Stomach (tissue), 9 donors: ENCODE results near the gene PLEKHB2. TPM values are rescaled to one million over a fixed set of nuclear protein-coding genes. Genes with fewer than 3 reads are reported as not detected.
"Not testable (repeated sequence)": the region's sequence is repeated elsewhere in the genome, so short reads cannot be mapped to it uniquely, and the experiment has no call there.

Experiments used
- DNase-seq, 2 donors: peaks; one replicate each; pipeline versions ENCODE4 v3.0.0 to v3.0.0-alpha.2; 2013 to 2019
- H3K27ac ChIP-seq, 5 donors: fragments of 200-600 bp in 4 of 5; sonication (generic) in 4 of 5; one replicate each; pipeline ENCODE4 v1.5.1; 2013 to 2019; ENCODE audit warnings: mild to moderate bottlenecking in 1 of 5, moderate library complexity in 1 of 5
- H3K27me3 ChIP-seq, 3 donors: fragments of 200-600 bp; sonication (generic); one replicate each; pipeline ENCODE4 v1.5.1; 2017 to 2019; ENCODE audit warnings: mixed run types in 1 of 3
- H3K36me3 ChIP-seq, 4 donors: fragments of 200-600 bp; sonication (generic); 1 replicate in 3 of 4; 2 replicates in 1 of 4; pipeline ENCODE4 v1.5.1; 2016 to 2019
- H3K4me1 ChIP-seq, 4 donors: fragments of 200-600 bp; sonication (generic); one replicate each; pipeline ENCODE4 v1.5.1; 2016 to 2019
- H3K4me3 ChIP-seq, 4 donors: fragments of 200-600 bp; sonication (generic) in 3 of 4; one replicate each; pipeline ENCODE4 v1.5.1; 2016 to 2019; ENCODE audit warnings: mild to moderate bottlenecking in 1 of 4
- H3K9me3 ChIP-seq, 4 donors: fragments of 200-600 bp; sonication (generic); one replicate each; pipeline ENCODE4 v1.5.1; 2016 to 2019
- EP300 ChIP-seq: sonication (generic); formaldehyde crosslinking; IDR thresholded peaks from one replicate; pipeline ENCODE4 v1.6.1; 2017; ENCODE audit warnings: antibody characterized with exemption
- POLR2A ChIP-seq, 4 donors: fragments of 450-650 bp; IDR thresholded peaks; one replicate each; pipeline ENCODE4 v1.6.1; 2016; ENCODE audit warnings: antibody characterized with exemption in 4 of 4, control low read depth in 2 of 4, mild to moderate bottlenecking in 1 of 4, moderate library complexity in 1 of 4
- POLR2AphosphoS5 ChIP-seq, 3 donors: sonication (generic); formaldehyde crosslinking; IDR thresholded peaks; one replicate each; pipeline ENCODE4 v1.6.1; 2016; ENCODE audit warnings: antibody characterized with exemption in 3 of 3
- WGBS, 5 donors: extraction: QIAGEN DNeasy Blood & Tissue Kit in 3 of 5; methylation state at CpG; one replicate each; pipeline versions ENCODE4 v1.1.5 to v1.1.7; 2013 to 2018; 5-methylcytosine and 5-hydroxymethylcytosine counted together
- intact Hi-C: fragments of 100-400 bp; cut with DNase I; formaldehyde crosslinking; loops from one replicate; pipeline ENCODE4 v1.15.1; 2023; ENCODE audit warnings: low total_unique reads
- polyA plus RNA-seq, 3 donors: library from polyadenylated mRNA; stranded (reverse); fragments of 200-250 nt; gene quantifications; one replicate each; pipeline ENCODE4 v1.2.3, GENCODE V29; 2013
- small RNA-seq, 4 donors: library from RNA; depleted of rRNA; stranded (forward); fragments of <200 nt; gene quantifications; one replicate each; pipeline ENCODE3, GENCODE V24; 2016
- total RNA-seq, 5 donors: library from RNA; depleted of rRNA; stranded (reverse); fragments of >200 nt; gene quantifications; one replicate each; pipeline versions ENCODE4 v1.1.0 to v1.2.3, GENCODE V29; 2014 to 2016
- TF ChIP-seq, protein P1 (sequence below), 7 experiments: fragments of 450-650 bp in 4 of 7; fragments of 200-600 bp in 3 of 7; sonication (generic) in 3 of 7; IDR thresholded peaks; one replicate each; pipeline ENCODE4 v1.5.1; 2016 to 2019; ENCODE audit warnings: antibody characterized with exemption in 7 of 7, control low read depth in 2 of 7, mild to moderate bottlenecking in 1 of 7
- donor health status: healthy with polysubstance abuse.
- donor health status: Bipolar disorder and iron deficiency.
- donor health status: healthy.

The PLEKHB2 gene
- total and polyA plus RNA-seq, 8 donors = 13.2 to 181 (median 54.1) TPM

DNA sequence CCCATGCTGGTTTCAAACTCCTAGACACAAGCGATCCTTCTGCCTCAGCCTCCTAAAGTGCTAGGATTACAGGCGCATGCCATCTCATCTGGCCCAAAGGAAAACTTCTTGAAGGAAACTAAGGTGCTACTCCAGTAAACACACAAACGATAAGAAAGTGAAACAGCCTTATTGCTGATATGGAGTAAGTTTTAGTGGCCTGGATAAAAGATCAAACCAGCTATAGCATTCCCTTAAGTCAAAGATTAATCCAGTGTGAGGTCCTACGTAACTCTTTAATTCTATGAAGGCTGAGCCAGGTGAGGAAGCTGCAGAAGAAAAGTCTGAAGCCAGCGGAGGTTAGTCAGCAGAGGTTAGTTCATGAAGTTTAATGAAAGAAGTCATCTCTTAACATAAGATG is 63.4 kb downstream of the PLEKHB2 start:
- WGBS, 5 donors = 38 to 60% (median 54%) methylated on average over 5 of the region's 5 CpGs
- Histone ChIP-seq H3K36me3 (no peaks in the 10 kb centered on the region), H3K9me3 (no peaks in the 10 kb centered on the region), H3K27ac (no peak overlapping the region), H3K4me1 (no peaks in the 10 kb centered on the region), H3K27me3 (no peaks in the 10 kb centered on the region), H3K4me3 (no peak overlapping the region)
- TF ChIP-seq POLR2AphosphoS5 (IDR thresholded peaks at IDR 0.05) (no peak), POLR2A (IDR thresholded peaks at IDR 0.05) (no peak), EP300 (no peak)
- TF ChIP-seq, protein P1, sequence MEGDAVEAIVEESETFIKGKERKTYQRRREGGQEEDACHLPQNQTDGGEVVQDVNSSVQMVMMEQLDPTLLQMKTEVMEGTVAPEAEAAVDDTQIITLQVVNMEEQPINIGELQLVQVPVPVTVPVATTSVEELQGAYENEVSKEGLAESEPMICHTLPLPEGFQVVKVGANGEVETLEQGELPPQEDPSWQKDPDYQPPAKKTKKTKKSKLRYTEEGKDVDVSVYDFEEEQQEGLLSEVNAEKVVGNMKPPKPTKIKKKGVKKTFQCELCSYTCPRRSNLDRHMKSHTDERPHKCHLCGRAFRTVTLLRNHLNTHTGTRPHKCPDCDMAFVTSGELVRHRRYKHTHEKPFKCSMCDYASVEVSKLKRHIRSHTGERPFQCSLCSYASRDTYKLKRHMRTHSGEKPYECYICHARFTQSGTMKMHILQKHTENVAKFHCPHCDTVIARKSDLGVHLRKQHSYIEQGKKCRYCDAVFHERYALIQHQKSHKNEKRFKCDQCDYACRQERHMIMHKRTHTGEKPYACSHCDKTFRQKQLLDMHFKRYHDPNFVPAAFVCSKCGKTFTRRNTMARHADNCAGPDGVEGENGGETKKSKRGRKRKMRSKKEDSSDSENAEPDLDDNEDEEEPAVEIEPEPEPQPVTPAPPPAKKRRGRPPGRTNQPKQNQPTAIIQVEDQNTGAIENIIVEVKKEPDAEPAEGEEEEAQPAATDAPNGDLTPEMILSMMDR (IDR thresholded peaks at IDR 0.05) = no peak
- DNase-seq = no peak
- intact Hi-C loops = no loop called here

DNA sequence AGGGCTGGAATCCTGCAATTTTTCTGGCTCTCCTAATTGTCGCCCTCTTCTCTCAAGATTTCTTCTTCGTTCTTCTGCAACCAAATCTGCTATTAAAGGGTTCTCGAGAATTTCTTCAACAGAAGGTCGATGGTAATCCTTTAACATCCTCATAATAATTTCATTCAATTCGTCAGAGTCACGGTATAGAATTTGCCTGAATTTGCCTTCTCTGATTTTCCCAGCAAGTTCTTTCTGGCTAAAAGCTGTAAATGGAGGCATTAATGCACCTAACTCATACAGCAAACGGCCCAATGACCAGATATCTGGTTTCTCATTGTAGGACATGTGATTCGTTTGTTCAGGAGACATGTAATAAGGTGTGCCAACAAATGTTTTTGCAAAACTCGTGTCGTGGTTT is 72.9 kb downstream of the PLEKHB2 start:
- H3K36me3 ChIP-seq, H3K27ac ChIP-seq, H3K4me1 ChIP-seq, H3K9me3 ChIP-seq, DNase-seq, H3K4me3 ChIP-seq, intact Hi-C loops: not testable (repeated sequence)
- WGBS, 5 donors = 64 to 83% (median 75%) methylated on average over 10 of the region's 10 CpGs
- H3K27me3 ChIP-seq = peaks cover 0 to 18% (median 0%) of the 10 kb centered on the region in 3 donors

DNA sequence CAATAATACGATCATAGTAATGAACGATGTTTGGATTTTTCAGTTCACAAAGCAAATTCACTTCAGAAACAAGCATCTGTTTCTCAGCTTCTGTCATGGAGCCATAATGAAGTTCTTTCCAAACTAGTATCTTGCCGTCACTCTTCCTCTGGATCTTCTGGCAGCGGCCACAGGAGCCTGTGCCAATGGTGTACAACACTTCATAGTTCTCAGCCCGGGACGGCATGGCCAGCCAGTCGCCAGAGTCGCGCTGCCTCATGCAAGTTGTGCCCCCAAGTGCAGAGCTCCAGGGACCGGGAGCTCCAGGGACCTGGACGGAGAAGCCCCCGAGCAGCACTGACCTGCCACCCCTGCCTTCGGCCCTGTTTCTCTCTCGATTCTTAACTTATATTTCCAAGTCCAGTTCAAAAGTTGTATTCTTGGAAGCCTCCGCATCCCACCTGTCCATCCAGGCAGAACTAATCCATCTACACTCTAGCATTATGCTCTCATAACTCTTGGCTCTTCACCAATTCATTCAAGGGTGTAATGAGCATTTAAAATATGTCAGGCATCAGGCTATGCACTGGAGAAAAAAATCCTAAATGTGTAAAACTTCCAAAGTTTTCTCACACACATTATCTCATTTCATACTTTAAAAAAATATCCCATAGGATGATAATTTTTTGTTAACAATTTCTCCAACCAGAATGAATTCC is 73.7 kb downstream of the PLEKHB2 start:
- intact Hi-C loops, H3K4me1 ChIP-seq, H3K9me3 ChIP-seq, H3K36me3 ChIP-seq, H3K4me3 ChIP-seq, H3K27ac ChIP-seq, DNase-seq: not testable (repeated sequence)
- H3K27me3 ChIP-seq = peaks cover 0 to 15% (median 0%) of the 10 kb centered on the region in 3 donors
- WGBS, 5 donors = 72 to 90% (median 88%) methylated on average over 15 of the region's 15 CpGs

DNA sequence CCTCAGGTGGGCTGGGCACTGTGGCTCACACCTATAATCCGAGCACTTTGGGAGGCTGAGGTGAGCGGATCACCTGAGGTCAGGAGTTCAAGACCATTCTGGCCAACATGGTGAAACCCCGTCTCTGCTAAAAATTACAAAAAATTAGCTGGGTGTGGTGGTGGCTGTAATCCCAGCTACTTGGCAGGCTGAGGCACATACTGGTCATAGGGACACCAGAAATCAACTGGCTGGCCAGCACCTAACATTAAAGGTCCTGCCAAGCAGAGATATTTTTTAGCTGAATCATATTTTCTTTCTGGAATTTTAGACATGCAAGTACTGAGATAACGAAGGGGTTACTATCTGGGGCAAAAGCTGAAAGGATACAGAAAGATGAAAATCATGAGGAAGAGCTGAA is 76.3 kb downstream of the PLEKHB2 start:
- 62 to 80% (median 74%) methylated on average over 3 to 4 of the region's 4 CpGs for WGBS, 5 donors

DNA sequence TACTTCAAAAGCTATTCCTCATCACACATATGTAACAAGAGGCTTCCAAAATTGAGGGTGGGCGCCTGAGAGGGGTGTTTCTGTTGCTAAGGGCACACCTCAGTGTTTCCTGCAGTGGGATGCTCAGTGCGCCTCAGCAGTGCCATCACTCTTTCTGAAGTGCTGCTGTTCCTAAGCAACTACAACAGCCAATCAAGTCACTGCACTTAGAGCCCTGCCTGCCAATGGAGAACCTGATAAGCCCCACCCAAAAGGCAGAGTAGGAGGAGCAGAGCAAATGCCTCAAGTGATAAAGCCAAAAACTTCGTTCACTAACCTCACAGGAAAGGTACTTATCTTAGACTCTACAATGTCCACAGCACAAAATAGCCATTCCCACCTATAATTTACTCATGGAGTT is 88.3 kb downstream of the PLEKHB2 start:
- H3K4me1 ChIP-seq, H3K27ac ChIP-seq, H3K4me3 ChIP-seq, DNase-seq, H3K9me3 ChIP-seq, intact Hi-C loops, H3K36me3 ChIP-seq: not testable (repeated sequence)
- H3K27me3 ChIP-seq = peaks cover 0 to 17% (median 0%) of the 10 kb centered on the region in 3 donors
- 13 to 29% (median 26%) methylated on average over 3 of the region's 3 CpGs for WGBS, 5 donors

More for the DNA sequence above, 76.3 kb downstream of the PLEKHB2 start:
- H3K27ac ChIP-seq, H3K9me3 ChIP-seq, H3K4me3 ChIP-seq, DNase-seq, H3K36me3 ChIP-seq, H3K4me1 ChIP-seq, intact Hi-C loops, H3K27me3 ChIP-seq: not testable (repeated sequence)

DNA sequence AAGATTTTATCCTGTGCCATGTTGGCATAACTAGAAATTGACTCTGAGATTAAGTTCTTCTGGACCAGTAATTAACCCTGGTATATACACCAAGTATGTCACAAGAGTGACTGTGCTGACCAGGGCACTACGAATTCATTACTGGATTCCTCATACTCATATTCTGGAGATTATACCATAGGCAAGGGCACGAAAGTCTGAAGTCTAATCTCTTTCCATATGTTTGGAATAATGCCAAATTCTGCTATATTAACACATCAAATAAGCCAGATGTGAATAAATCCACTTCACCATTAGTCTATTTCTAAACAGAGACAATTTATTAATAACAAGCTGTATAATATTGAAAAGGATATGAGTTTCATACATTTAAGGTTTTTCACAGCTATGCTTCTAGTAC is 91.0 kb downstream of the PLEKHB2 start:
- H3K27me3 ChIP-seq = peaks cover 0 to 17% (median 0%) of the 10 kb centered on the region in 3 donors
- H3K4me1 ChIP-seq, DNase-seq, H3K4me3 ChIP-seq, H3K9me3 ChIP-seq, H3K36me3 ChIP-seq, H3K27ac ChIP-seq, intact Hi-C loops: not testable (repeated sequence)
- 35 to 45% (median 43%) methylated on average over 2 of the region's 2 CpGs for WGBS, 5 donors

Small RNA genes lying within 50 kb of the gene (small RNA-seq; reads per million reads assigned to genes)
- gene AC009477.1 = 0 reads per million in 4 donors

Other genes with a start within 250 kb of the PLEKHB2 start
- gene FAM168B, start 11.9 kb upstream of the PLEKHB2 start, total RNA-seq = 100 to 1,000 TPM in 1 of 5 donors, 10 to 100 TPM in 3, 1 to 10 TPM in 1; 8.2 to 103 (median 72.4) TPM
- 10 to 100 TPM; 18.0 to 31.0 (median 30.1) TPM for gene FAM168B, start 11.9 kb upstream of the PLEKHB2 start, polyA plus RNA-seq
- gene POTEE, start 104.2 kb downstream of the PLEKHB2 start, total RNA-seq = not detected
- not detected for gene POTEE, start 104.2 kb downstream of the PLEKHB2 start, polyA plus RNA-seq